CD4-positive, CD25-positive, alpha-beta regulatory T cell (primary cell): ENCODE data around the gene TIAM2. TPM values are rescaled to one million over a fixed set of nuclear protein-coding genes. Genes with fewer than 3 reads are reported as not detected.

Experiments used
- ATAC-seq, 2 donors: fragments of 150-1000 bp; cut with Tn5 transposase; one replicate each; pipeline ENCODE4 v1.10.0; 2021; ENCODE audit warnings: low read depth in 2 of 2, moderate number of reproducible peaks in 2 of 2, moderate library complexity in 1 of 2
- DNase-seq, 3 donors: peaks; one replicate each; pipeline versions ENCODE4 v3.0.0 to v3.0.0-alpha.2; 2012 to 2022; ENCODE audit warnings: mixed read lengths in 1 of 3
- H3K27ac ChIP-seq: one replicate; pipeline ENCODE4 v1.7.0; 2013; ENCODE audit warnings: mild to moderate bottlenecking, low read length; ENCODE audit not compliant: insufficient read depth, poor library complexity, severe bottlenecking
- H3K27me3 ChIP-seq: one replicate; pipeline ENCODE4 v1.7.0; 2013; ENCODE audit warnings: low read length; ENCODE audit not compliant: control insufficient read depth, insufficient read depth
- H3K36me3 ChIP-seq: one replicate; pipeline ENCODE4 v1.7.0; 2013; ENCODE audit warnings: mild to moderate bottlenecking, low read length, moderate library complexity; ENCODE audit not compliant: control insufficient read depth, insufficient read depth
- H3K4me1 ChIP-seq: 2 replicates; pipeline ENCODE4 v1.7.0; 2013; ENCODE audit warnings: mild to moderate bottlenecking, low read length; ENCODE audit not compliant: insufficient read depth, control insufficient read depth, poor library complexity, severe bottlenecking
- H3K4me3 ChIP-seq: one replicate; pipeline ENCODE4 v1.7.0; 2013; ENCODE audit warnings: low read depth, mild to moderate bottlenecking, low read length, moderate library complexity
- H3K9me3 ChIP-seq, 2 experiments: 1 replicate in 1 of 2; 2 replicates in 1 of 2; pipeline ENCODE4 v1.7.0; 2013; ENCODE audit warnings: low read length in 2 of 2, mild to moderate bottlenecking in 1 of 2, moderate library complexity in 1 of 2; ENCODE audit not compliant: control insufficient read depth in 2 of 2
- H3K27ac Mint-ChIP-seq, 3 donors: one replicate each; pipeline ENCODE4 v1.8.0; 2020 to 2022; ENCODE audit warnings: mild to moderate bottlenecking in 3 of 3, mixed read lengths in 3 of 3, moderate library complexity in 2 of 3
- H3K27me3 Mint-ChIP-seq: one replicate; pipeline ENCODE4 v1.8.0; 2022; ENCODE audit warnings: mild to moderate bottlenecking, mixed read lengths
- H3K36me3 Mint-ChIP-seq: one replicate; pipeline ENCODE4 v1.8.0; 2020; ENCODE audit warnings: mixed read lengths
- H3K4me1 Mint-ChIP-seq, 4 donors: one replicate each; pipeline ENCODE4 v1.8.0; 2020 to 2022; ENCODE audit warnings: mixed read lengths in 4 of 4, mild to moderate bottlenecking in 1 of 4
- H3K4me3 Mint-ChIP-seq, 4 donors: one replicate each; pipeline ENCODE4 v1.8.0; 2020 to 2022; ENCODE audit warnings: mild to moderate bottlenecking in 4 of 4, mixed read lengths in 4 of 4, moderate library complexity in 3 of 4
- H3K9me3 Mint-ChIP-seq, 7 donors: one replicate each; pipeline ENCODE4 v1.8.0; 2020 to 2022; ENCODE audit warnings: mixed read lengths in 7 of 7, mild to moderate bottlenecking in 3 of 7, moderate library complexity in 2 of 7
- polyA plus RNA-seq, 4 donors: library from polyadenylated mRNA; unstranded; fragments of 300-500 nt; fragmentation: Illumina TruSeq; gene quantifications; one replicate each; pipeline ENCODE4 v1.2.3, GENCODE V29; 2021
- total RNA-seq: library from RNA; stranded (reverse); gene quantifications from one replicate; pipeline ENCODE4 v1.2.3, GENCODE V29; 2022

TIAM2 gene
- total and polyA plus RNA-seq, 5 donors from 2014 or later, result 0.66 to 5.9 (median 1.3) TPM

- H3K4me3 ChIP-seq, result no peak overlapping the region
- H3K27me3 Mint-ChIP-seq, result no peaks in the 10 kb centered on the region
- H3K27me3 ChIP-seq, result no peaks in the 10 kb centered on the region
- H3K4me1 ChIP-seq, result no peaks in the 10 kb centered on the region
- H3K27ac ChIP-seq, result no peak overlapping the region
- H3K4me3 Mint-ChIP-seq, result no peak overlapping the region
- peaks cover 0 to 4% (median under 1%) of the 10 kb centered on the region in 4 donors for H3K4me1 Mint-ChIP-seq
- no peaks in the 10 kb centered on the region for H3K36me3 ChIP-seq
- ATAC-seq (no peak), DNase-seq (no peak)
- H3K9me3 ChIP-seq, result no peaks in the 10 kb centered on the region
- no peaks in the 10 kb centered on the region for H3K36me3 Mint-ChIP-seq
- H3K9me3 Mint-ChIP-seq, result peaks cover 0 to 1% (median 0%) of the 10 kb centered on the region in 7 donors
- no peak overlapping the region for H3K27ac Mint-ChIP-seq
Measured at GRCh38 chr6:155165029-155165710, 170.1 kb downstream of the TIAM2 start.

DNA sequence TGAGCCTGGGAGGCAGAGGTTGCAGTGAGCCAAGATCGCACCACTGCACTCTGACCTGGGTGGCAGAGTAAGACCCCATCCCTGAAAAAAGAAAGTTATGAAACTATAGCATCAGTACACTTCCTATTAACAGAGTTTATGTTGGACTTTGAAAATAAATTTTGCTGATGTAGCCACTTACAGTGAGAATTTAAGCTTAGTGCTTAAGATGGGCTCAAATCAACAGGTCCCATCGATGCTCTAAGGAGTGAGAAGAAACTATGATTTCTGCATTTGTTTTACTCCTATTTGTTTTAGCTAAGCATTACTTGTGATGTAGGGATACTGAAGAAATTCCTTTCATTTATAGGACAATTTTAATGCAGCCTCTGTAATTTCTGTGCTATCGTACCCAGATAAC lies 175.4 kb downstream of the TIAM2 start:
- Mint-ChIP-seq H3K36me3 (no peaks in the 10 kb centered on the region), H3K27me3 (no peaks in the 10 kb centered on the region), H3K4me3 (peak overlapping the region; percentile 58 to 72 (median 66)), H3K9me3 (no peaks in the 10 kb centered on the region), H3K27ac (peak overlapping the region; percentile 32 to 88 (median 85)), H3K4me1 (peaks cover 16 to 39% (median 25%) of the 10 kb centered on the region in 4 donors)
- Histone ChIP-seq H3K36me3 (no peaks in the 10 kb centered on the region), H3K27ac (peak overlapping the region; percentile 73), H3K4me1 (peaks cover 13% of the 10 kb centered on the region), H3K9me3 (no peaks in the 10 kb centered on the region), H3K27me3 (no peaks in the 10 kb centered on the region), H3K4me3 (peak overlapping the region; percentile 72)
- no peak for DNase-seq
- ATAC-seq, result no peak

DNA sequence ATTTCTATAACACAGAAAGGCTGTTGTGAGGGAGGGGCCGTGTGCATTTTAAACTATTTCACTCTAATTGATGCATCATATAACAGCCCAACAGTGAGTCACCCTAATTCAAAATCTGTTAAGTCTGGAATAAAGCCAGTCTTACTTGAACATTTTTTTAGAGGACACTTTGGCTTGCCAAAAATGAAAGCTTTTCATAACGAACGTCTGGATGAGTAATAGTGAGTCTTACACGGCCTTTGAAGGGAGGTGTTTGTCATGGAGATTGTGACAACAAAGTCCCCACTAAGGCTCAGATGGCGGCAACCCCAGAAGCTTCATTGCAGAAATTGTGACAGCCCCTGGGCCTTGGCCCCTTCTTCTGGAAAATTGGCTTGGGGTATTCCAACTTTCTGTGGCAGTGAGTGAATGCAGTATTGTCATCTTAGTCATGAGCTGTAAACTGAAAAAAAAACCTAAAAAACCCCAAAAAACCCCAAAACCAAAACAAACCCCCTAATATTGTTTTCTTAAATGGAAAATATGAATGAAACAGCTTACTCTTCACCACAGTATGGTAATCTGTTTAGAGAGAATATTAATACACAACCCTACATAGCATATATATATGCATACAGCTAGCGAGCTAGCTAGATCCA lies 176.1 kb downstream of the TIAM2 start:
- Mint-ChIP-seq H3K9me3 (no peaks in the 10 kb centered on the region), H3K27ac (peak overlapping the region; percentile 85 to 91 (median 88)), H3K36me3 (no peaks in the 10 kb centered on the region), H3K27me3 (no peaks in the 10 kb centered on the region), H3K4me3 (peak overlapping the region; percentile 58 to 72 (median 66)), H3K4me1 (peaks cover 16 to 39% (median 25%) of the 10 kb centered on the region in 4 donors)
- H3K4me1 ChIP-seq, result peaks cover 13% of the 10 kb centered on the region
- peak overlapping the region; percentile 73 for H3K27ac ChIP-seq
- no peaks in the 10 kb centered on the region for H3K9me3 ChIP-seq
- H3K27me3 ChIP-seq, result no peaks in the 10 kb centered on the region
- ATAC-seq (peak; percentile 86 to 89), DNase-seq (peak; percentile 53 to 87 (median 71))
- H3K4me3 ChIP-seq, result peak overlapping the region; percentile 72
- H3K36me3 ChIP-seq, result no peaks in the 10 kb centered on the region

GRCh38 chr6:155171747-155172449 lies 176.8 kb downstream of the TIAM2 start:
- ATAC-seq (no peak), DNase-seq (peak in 1 of 3 donors; percentile 42)
- Mint-ChIP-seq H3K27ac (peak overlapping the region; percentile 85 to 91 (median 88)), H3K9me3 (no peaks in the 10 kb centered on the region), H3K27me3 (no peaks in the 10 kb centered on the region), H3K4me3 (peak overlapping the region; percentile 58 to 72 (median 66)), H3K36me3 (no peaks in the 10 kb centered on the region), H3K4me1 (peaks cover 16 to 39% (median 25%) of the 10 kb centered on the region in 4 donors)
- H3K4me3 ChIP-seq, result peak overlapping the region; percentile 72
- H3K9me3 ChIP-seq, result no peaks in the 10 kb centered on the region
- no peaks in the 10 kb centered on the region for H3K27me3 ChIP-seq
- peaks cover 13% of the 10 kb centered on the region for H3K4me1 ChIP-seq
- peak overlapping the region; percentile 73 for H3K27ac ChIP-seq
- no peaks in the 10 kb centered on the region for H3K36me3 ChIP-seq

DNA sequence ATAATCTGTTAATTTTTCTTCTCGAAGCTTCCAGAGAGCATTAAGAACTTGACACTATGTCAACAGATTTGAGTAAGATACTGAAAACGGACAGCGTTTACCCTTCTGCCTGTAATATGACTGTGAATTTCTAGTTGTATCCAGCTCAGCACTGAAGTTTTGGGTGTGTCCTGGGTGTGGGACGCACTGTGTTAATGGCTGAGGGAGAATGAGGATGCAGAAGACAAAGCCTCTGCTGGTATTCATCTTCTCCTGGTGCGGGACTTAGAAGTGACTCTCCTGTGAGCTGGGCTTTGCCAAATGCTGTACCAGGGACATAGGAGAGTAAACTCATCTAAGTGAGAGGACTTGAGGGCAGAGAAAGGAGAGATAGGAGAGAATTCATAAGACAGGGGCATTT lies 178.4 kb downstream of the TIAM2 start:
- no peak overlapping the region for H3K4me3 ChIP-seq
- no peaks in the 10 kb centered on the region for H3K9me3 Mint-ChIP-seq
- no peak for ATAC-seq
- peak overlapping the region in 2 of 3 donors; percentile 26 to 86 for H3K27ac Mint-ChIP-seq
- DNase-seq, result no peak
- peak overlapping the region in 1 of 4 donors; percentile 20 for H3K4me3 Mint-ChIP-seq
- H3K36me3 ChIP-seq, result no peaks in the 10 kb centered on the region
- H3K27ac ChIP-seq, result no peak overlapping the region
- H3K36me3 Mint-ChIP-seq, result no peaks in the 10 kb centered on the region
- H3K9me3 ChIP-seq, result no peaks in the 10 kb centered on the region
- H3K27me3 Mint-ChIP-seq, result no peaks in the 10 kb centered on the region
- H3K4me1 ChIP-seq, result peaks cover 13% of the 10 kb centered on the region
- H3K4me1 Mint-ChIP-seq, result peaks cover 16 to 39% (median 25%) of the 10 kb centered on the region in 4 donors
- no peaks in the 10 kb centered on the region for H3K27me3 ChIP-seq

DNA sequence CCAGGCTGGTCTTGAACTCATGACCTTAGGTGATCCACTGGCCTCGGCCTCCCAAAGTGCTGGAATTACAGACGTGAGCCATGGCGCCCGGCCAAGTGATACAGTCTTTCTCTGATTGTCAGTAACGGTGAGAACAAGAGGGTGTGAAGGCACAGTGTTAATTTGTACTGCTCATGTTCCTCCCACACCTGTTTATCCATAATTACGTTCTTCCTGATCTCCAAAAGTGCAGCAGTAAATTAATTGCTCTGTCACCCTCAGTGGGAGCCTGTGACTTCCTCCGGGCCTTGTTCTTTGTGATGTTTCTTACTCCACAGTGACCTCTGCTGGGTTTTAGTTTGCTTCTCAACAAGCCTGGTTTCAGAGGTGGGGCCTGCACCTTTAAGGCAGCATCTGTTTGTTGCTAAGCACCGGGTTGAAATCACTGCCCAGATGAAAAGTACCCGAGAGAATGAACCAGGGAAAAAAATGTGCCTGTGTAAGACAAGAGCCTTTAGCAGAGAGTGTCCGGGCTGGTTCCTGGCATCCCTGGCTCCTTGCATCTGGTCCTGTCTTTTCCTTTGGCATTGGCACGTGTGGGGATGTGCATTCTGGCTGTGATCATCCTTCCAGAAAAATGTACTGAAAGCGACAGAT lies 179.6 kb downstream of the TIAM2 start:
- peak overlapping the region in 2 of 3 donors; percentile 3 to 7 for H3K27ac Mint-ChIP-seq
- no peaks in the 10 kb centered on the region for H3K9me3 Mint-ChIP-seq
- H3K4me3 ChIP-seq, result no peak overlapping the region
- no peaks in the 10 kb centered on the region for H3K36me3 Mint-ChIP-seq
- no peaks in the 10 kb centered on the region for H3K36me3 ChIP-seq
- ATAC-seq (peak; percentile 64 to 69), DNase-seq (peak; percentile 36 to 90 (median 70))
- H3K4me3 Mint-ChIP-seq, result peak overlapping the region in 1 of 4 donors; percentile 13
- no peaks in the 10 kb centered on the region for H3K27me3 Mint-ChIP-seq
- H3K27me3 ChIP-seq, result no peaks in the 10 kb centered on the region
- peaks cover 13% of the 10 kb centered on the region for H3K4me1 ChIP-seq
- no peaks in the 10 kb centered on the region for H3K9me3 ChIP-seq
- H3K27ac ChIP-seq, result no peak overlapping the region
- H3K4me1 Mint-ChIP-seq, result peaks cover 16 to 39% (median 28%) of the 10 kb centered on the region in 4 donors

GRCh38 chr6:155177363-155177961 lies 182.3 kb downstream of the TIAM2 start:
- H3K4me3 ChIP-seq, result no peak overlapping the region
- ATAC-seq (no peak), DNase-seq (peak; percentile 14 to 76 (median 46))
- H3K4me1 Mint-ChIP-seq, result peaks cover 12 to 37% (median 18%) of the 10 kb centered on the region in 4 donors
- H3K9me3 Mint-ChIP-seq, result no peaks in the 10 kb centered on the region
- H3K27ac Mint-ChIP-seq, result no peak overlapping the region
- H3K4me1 ChIP-seq, result peaks cover 7% of the 10 kb centered on the region
- H3K36me3 Mint-ChIP-seq, result no peaks in the 10 kb centered on the region
- no peak overlapping the region for H3K27ac ChIP-seq
- H3K9me3 ChIP-seq, result no peaks in the 10 kb centered on the region
- H3K36me3 ChIP-seq, result no peaks in the 10 kb centered on the region
- no peak overlapping the region for H3K4me3 Mint-ChIP-seq
- no peaks in the 10 kb centered on the region for H3K27me3 ChIP-seq
- no peaks in the 10 kb centered on the region for H3K27me3 Mint-ChIP-seq
